SK-N-SH treated with all-trans-retinoic acid at 6 μM for 48 hours (cell line): ENCODE results near the gene PTPRN2.

ENCODE experiments used
- ATAC-seq: fragments of 200-7000 bp; cut with Tn5 transposase; 3 replicates; pipeline ENCODE4 v1.9.1; 2020; ENCODE audit warnings: mild to moderate bottlenecking, moderate library complexity
- ARNTL ChIP-seq: fragments of 450-650 bp; formaldehyde crosslinking; IDR thresholded peaks from 2 replicates; pipeline ENCODE4 v1.5.0; 2020; ENCODE audit warnings: low read depth, mild to moderate bottlenecking, moderate library complexity, borderline replicate concordance
- BACH2 ChIP-seq: fragments of 250-450 bp; sonication (Bioruptor Pico); IDR thresholded peaks from 2 replicates; pipeline ENCODE4 v1.9.0; 2021; ENCODE audit warnings: mild to moderate bottlenecking, borderline replicate concordance
- CSDC2 ChIP-seq: fragments of 250-450 bp; sonication (Bioruptor Pico); IDR thresholded peaks from 2 replicates; pipeline ENCODE4 v1.5.0; 2020; ENCODE audit warnings: mild to moderate bottlenecking, moderate library complexity
- ESRRG ChIP-seq: fragments of 250-450 bp; sonication (Bioruptor Pico); IDR thresholded peaks from 2 replicates; pipeline ENCODE4 v1.6.1; 2021; ENCODE audit warnings: mild to moderate bottlenecking
- GLIS3 ChIP-seq: fragments of 250-450 bp; sonication (Bioruptor Pico); IDR thresholded peaks from 2 replicates; pipeline ENCODE4 v1.5.0; 2020; ENCODE audit warnings: mild to moderate bottlenecking, moderate library complexity
- ISL1 ChIP-seq: fragments of 250-450 bp; sonication (Bioruptor Pico); IDR thresholded peaks from 2 replicates; pipeline ENCODE4 v2.1.2; 2022; ENCODE audit warnings: mild to moderate bottlenecking, moderate library complexity
- OSR1 ChIP-seq: fragments of 250-450 bp; sonication (Bioruptor Pico); IDR thresholded peaks from 2 replicates; pipeline ENCODE4 v1.8.0; 2022; ENCODE audit warnings: moderate library complexity, mild to moderate bottlenecking, inconsistent platforms
- PPARA ChIP-seq: fragments of 250-450 bp; sonication (Bioruptor Pico); IDR thresholded peaks from 2 replicates; pipeline ENCODE4 v1.5.0; 2020; ENCODE audit warnings: mild to moderate bottlenecking, borderline replicate concordance
- RARB ChIP-seq: fragments of 250-450 bp; sonication (Bioruptor Pico); IDR thresholded peaks from 2 replicates; pipeline ENCODE4 v1.8.0; 2021; ENCODE audit warnings: mild to moderate bottlenecking, moderate library complexity
- SNAI2 ChIP-seq: fragments of 250-450 bp; sonication (Bioruptor Pico); IDR thresholded peaks from 2 replicates; pipeline ENCODE4 v1.5.0; 2020; ENCODE audit warnings: mild to moderate bottlenecking, moderate library complexity
- TOX ChIP-seq: fragments of 250-450 bp; sonication (Bioruptor Pico); IDR thresholded peaks from 2 replicates; pipeline ENCODE4 v1.8.0; 2021; ENCODE audit warnings: mild to moderate bottlenecking, moderate library complexity, borderline replicate concordance
- ZC3H10 ChIP-seq: fragments of 250-450 bp; sonication (Bioruptor Pico); IDR thresholded peaks from 2 replicates; pipeline ENCODE4 v1.5.1; 2021; ENCODE audit warnings: mild to moderate bottlenecking, moderate library complexity
- ZFP3 ChIP-seq: fragments of 250-450 bp; sonication (Bioruptor Pico); IDR thresholded peaks from 2 replicates; pipeline ENCODE4 v1.5.0; 2020; ENCODE audit warnings: mild to moderate bottlenecking, moderate library complexity
- ZFP30 ChIP-seq: fragments of 450-650 bp; formaldehyde crosslinking; IDR thresholded peaks from 2 replicates; pipeline ENCODE4 v1.5.0; 2022; ENCODE audit warnings: mild to moderate bottlenecking, moderate library complexity
- ZNF70 ChIP-seq: fragments of 450-650 bp; formaldehyde crosslinking; IDR thresholded peaks from 2 replicates; pipeline ENCODE4 v1.5.0; 2020; ENCODE audit warnings: mild to moderate bottlenecking, moderate library complexity
- ZNF8 ChIP-seq: fragments of 450-650 bp; formaldehyde crosslinking; IDR thresholded peaks from 2 replicates; pipeline ENCODE4 v1.5.0; 2020; ENCODE audit warnings: mild to moderate bottlenecking, moderate library complexity
- TF ChIP-seq, protein P1 (sequence below): fragments of 250-450 bp; sonication (Bioruptor Pico); IDR thresholded peaks from 2 replicates; pipeline ENCODE4 v1.8.0; 2021; ENCODE audit warnings: low read depth, mild to moderate bottlenecking, moderate library complexity, borderline replicate concordance
- TF ChIP-seq, protein P2 (sequence below): fragments of 250-450 bp; sonication (Bioruptor Pico); IDR thresholded peaks from 2 replicates; pipeline ENCODE4 v1.8.0; 2020; ENCODE audit warnings: mild to moderate bottlenecking, moderate library complexity, borderline replicate concordance
- TF ChIP-seq, protein P3 (sequence below): fragments of 250-450 bp; sonication (Bioruptor Pico); IDR thresholded peaks from 2 replicates; pipeline ENCODE4 v1.5.0; 2020; ENCODE audit warnings: mild to moderate bottlenecking, moderate library complexity

The PTPRN2 gene

GRCh38 chr7:157806711-157807110 lies 780.9 kb downstream of the PTPRN2 start (continued):
- TF ChIP-seq, protein P1, sequence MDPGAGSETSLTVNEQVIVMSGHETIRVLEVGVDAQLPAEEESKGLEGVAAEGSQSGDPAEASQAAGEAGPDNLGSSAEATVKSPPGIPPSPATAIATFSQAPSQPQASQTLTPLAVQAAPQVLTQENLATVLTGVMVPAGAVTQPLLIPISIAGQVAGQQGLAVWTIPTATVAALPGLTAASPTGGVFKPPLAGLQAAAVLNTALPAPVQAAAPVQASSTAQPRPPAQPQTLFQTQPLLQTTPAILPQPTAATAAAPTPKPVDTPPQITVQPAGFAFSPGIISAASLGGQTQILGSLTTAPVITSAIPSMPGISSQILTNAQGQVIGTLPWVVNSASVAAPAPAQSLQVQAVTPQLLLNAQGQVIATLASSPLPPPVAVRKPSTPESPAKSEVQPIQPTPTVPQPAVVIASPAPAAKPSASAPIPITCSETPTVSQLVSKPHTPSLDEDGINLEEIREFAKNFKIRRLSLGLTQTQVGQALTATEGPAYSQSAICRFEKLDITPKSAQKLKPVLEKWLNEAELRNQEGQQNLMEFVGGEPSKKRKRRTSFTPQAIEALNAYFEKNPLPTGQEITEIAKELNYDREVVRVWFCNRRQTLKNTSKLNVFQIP (CRISPR knock-in tag): no peak
- TF ChIP-seq BACH2 (CRISPR knock-in tag) (no peak), TOX (CRISPR knock-in tag) (no peak), ZFP3 (CRISPR knock-in tag) (no peak)

- TF ChIP-seq BACH2 (CRISPR knock-in tag) (no peak), RARB (CRISPR knock-in tag) (no peak), ZNF70 (no peak), ZFP30 (no peak), SNAI2 (no peak), GLIS3 (CRISPR knock-in tag) (no peak), OSR1 (CRISPR knock-in tag) (no peak), ZNF8 (CRISPR knock-in tag) (no peak)
- TF ChIP-seq, protein P2, sequence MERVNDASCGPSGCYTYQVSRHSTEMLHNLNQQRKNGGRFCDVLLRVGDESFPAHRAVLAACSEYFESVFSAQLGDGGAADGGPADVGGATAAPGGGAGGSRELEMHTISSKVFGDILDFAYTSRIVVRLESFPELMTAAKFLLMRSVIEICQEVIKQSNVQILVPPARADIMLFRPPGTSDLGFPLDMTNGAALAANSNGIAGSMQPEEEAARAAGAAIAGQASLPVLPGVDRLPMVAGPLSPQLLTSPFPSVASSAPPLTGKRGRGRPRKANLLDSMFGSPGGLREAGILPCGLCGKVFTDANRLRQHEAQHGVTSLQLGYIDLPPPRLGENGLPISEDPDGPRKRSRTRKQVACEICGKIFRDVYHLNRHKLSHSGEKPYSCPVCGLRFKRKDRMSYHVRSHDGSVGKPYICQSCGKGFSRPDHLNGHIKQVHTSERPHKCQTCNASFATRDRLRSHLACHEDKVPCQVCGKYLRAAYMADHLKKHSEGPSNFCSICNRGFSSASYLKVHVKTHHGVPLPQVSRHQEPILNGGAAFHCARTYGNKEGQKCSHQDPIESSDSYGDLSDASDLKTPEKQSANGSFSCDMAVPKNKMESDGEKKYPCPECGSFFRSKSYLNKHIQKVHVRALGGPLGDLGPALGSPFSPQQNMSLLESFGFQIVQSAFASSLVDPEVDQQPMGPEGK (CRISPR knock-in tag): no peak
- ATAC-seq: no peak
These were observed 781.9 kb downstream of the PTPRN2 start for GRCh38 chr7:157805713-157806112.

DNA sequence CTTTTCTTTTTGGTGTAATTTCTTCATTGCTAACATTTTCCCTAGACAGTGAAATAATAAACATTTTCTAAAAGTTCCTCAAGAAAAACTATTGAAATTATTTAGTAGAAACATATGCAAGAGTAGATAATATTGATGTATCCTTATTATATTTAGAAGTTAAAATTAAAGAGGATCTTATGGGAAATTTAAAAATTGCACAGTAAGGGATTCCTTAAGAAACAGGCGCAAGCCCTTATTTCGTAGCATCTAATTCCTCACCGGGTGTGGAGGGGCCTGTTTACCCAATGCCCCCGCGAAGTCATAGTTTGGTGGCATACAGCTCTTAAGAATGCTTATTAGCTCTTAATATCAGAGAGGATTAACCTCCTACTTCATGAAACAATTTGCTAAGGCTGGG lies 783.7 kb downstream of the PTPRN2 start:
- no peak for ATAC-seq
- no peak for TF ChIP-seq ESRRG (CRISPR knock-in tag)
- no peak for TF ChIP-seq GLIS3 (CRISPR knock-in tag)
- no peak for TF ChIP-seq RARB (CRISPR knock-in tag)
- TF ChIP-seq, protein P2 (CRISPR knock-in tag): no peak
- TF ChIP-seq CSDC2: no peak
- TF ChIP-seq, protein P1 (CRISPR knock-in tag): no peak
- TF ChIP-seq BACH2 (CRISPR knock-in tag): no peak

DNA sequence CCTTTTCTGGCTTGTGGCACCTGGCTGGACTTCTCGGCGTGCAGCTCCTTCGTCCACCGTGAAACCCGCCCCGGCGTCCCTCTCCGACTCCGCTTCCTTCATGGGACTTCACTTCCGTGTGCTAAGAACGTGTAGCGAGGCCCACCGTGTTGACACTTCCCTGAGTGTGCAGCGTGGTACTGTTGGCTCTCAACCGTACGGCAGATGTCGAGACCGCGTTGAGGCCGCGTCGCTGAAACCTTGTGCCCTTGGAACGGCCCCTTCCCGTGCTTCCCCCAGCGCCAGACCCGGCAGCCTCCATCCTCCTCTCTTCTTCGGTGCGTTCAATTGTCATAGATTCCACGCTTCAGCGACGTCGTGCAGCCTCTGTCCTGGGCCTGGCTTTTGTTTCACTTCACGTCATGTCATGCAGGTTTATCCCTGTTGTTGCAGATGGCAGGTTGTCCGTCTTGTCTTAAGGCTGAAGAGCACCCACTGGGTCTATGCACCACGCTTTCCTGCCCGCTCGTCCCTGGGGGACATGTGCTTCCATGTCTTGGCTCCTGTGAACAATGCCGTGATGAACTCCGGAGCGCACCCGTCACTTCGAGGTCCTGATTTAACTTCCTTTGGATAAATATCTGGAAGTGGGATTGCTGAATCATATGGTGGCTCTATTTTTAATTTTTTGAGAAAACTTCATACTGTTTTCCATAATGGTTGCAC lies 785.5 kb downstream of the PTPRN2 start:
- ATAC-seq: no peak
- no peak for TF ChIP-seq ZFP3 (CRISPR knock-in tag)
- TF ChIP-seq ISL1 (CRISPR knock-in tag): no peak
- TF ChIP-seq TOX (CRISPR knock-in tag): no peak
- TF ChIP-seq, protein P3, sequence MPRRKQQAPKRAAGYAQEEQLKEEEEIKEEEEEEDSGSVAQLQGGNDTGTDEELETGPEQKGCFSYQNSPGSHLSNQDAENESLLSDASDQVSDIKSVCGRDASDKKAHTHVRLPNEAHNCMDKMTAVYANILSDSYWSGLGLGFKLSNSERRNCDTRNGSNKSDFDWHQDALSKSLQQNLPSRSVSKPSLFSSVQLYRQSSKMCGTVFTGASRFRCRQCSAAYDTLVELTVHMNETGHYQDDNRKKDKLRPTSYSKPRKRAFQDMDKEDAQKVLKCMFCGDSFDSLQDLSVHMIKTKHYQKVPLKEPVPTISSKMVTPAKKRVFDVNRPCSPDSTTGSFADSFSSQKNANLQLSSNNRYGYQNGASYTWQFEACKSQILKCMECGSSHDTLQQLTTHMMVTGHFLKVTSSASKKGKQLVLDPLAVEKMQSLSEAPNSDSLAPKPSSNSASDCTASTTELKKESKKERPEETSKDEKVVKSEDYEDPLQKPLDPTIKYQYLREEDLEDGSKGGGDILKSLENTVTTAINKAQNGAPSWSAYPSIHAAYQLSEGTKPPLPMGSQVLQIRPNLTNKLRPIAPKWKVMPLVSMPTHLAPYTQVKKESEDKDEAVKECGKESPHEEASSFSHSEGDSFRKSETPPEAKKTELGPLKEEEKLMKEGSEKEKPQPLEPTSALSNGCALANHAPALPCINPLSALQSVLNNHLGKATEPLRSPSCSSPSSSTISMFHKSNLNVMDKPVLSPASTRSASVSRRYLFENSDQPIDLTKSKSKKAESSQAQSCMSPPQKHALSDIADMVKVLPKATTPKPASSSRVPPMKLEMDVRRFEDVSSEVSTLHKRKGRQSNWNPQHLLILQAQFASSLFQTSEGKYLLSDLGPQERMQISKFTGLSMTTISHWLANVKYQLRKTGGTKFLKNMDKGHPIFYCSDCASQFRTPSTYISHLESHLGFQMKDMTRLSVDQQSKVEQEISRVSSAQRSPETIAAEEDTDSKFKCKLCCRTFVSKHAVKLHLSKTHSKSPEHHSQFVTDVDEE (CRISPR knock-in tag): no peak
- no peak for TF ChIP-seq ESRRG (CRISPR knock-in tag)
- TF ChIP-seq GLIS3 (CRISPR knock-in tag): no peak
- TF ChIP-seq CSDC2: no peak
- TF ChIP-seq BACH2 (CRISPR knock-in tag): no peak
- TF ChIP-seq OSR1 (CRISPR knock-in tag): no peak
- no peak for TF ChIP-seq ARNTL (CRISPR knock-in tag)
- no peak for TF ChIP-seq ZC3H10
- TF ChIP-seq, protein P2 (CRISPR knock-in tag): no peak
- no peak for TF ChIP-seq PPARA
